Naive thymus-derived CD8-positive, alpha-beta T cell (primary cell): ENCODE measurements around the gene EFCC1. TPM values are rescaled to one million over a fixed set of nuclear protein-coding genes. Genes with fewer than 3 reads are reported as not detected.

Experiments used
- ATAC-seq, 2 donors: fragments of 150-1000 bp; cut with Tn5 transposase in 1 of 2; sonication (Bioruptor Pico), chemical (Tn5 transposase) in 1 of 2; 1 replicate in 1 of 2; 2 replicates in 1 of 2; pipeline ENCODE4 v1.10.0; 2021; ENCODE audit warnings: mild to moderate bottlenecking in 2 of 2, moderate library complexity in 2 of 2
- POLR2A ChIA-PET: fragments of 350-600 bp; sonication (Branson Sonifier 250); formaldehyde crosslinking; loops from one replicate; lab custom pipeline; 2021; ENCODE audit warnings: antibody characterized with exemption; lab: Charles Lee
- DNase-seq, 10 donors: peaks; one replicate each; pipeline versions ENCODE4 v3.0.0 to v3.0.0-alpha.2; 2020 to 2022
- H3K27ac Mint-ChIP-seq, 10 donors: one replicate each; pipeline ENCODE4 v1.8.0; 2020 to 2022; ENCODE audit warnings: mild to moderate bottlenecking in 10 of 10, mixed read lengths in 10 of 10, moderate library complexity in 4 of 10, inconsistent platforms in 1 of 10
- H3K27me3 Mint-ChIP-seq, 5 donors: one replicate each; pipeline ENCODE4 v1.8.0; 2021 to 2022; ENCODE audit warnings: mixed read lengths in 5 of 5
- H3K36me3 Mint-ChIP-seq, 3 donors: one replicate each; pipeline ENCODE4 v1.8.0; 2020 to 2022; ENCODE audit warnings: mixed read lengths in 3 of 3, mild to moderate bottlenecking in 2 of 3, inconsistent platforms in 1 of 3
- H3K4me1 Mint-ChIP-seq, 4 donors: one replicate each; pipeline ENCODE4 v1.8.0; 2021 to 2022; ENCODE audit warnings: mixed read lengths in 4 of 4
- H3K4me3 Mint-ChIP-seq, 10 donors: one replicate each; pipeline ENCODE4 v1.8.0; 2020 to 2022; ENCODE audit warnings: mild to moderate bottlenecking in 10 of 10, mixed read lengths in 10 of 10, moderate library complexity in 6 of 10, inconsistent platforms in 1 of 10
- H3K9me3 Mint-ChIP-seq, 9 donors: one replicate each; pipeline ENCODE4 v1.8.0; 2020 to 2022; ENCODE audit warnings: mixed read lengths in 9 of 9, mild to moderate bottlenecking in 3 of 9, inconsistent platforms in 1 of 9, moderate library complexity in 1 of 9
- polyA plus RNA-seq, 3 donors: library from polyadenylated mRNA; unstranded; fragments of 300-500 nt; fragmentation: Illumina TruSeq; gene quantifications; one replicate each; pipeline ENCODE4 v1.2.3, GENCODE V29; 2021
- total RNA-seq, 8 experiments: library from RNA in 2 of 8; stranded (reverse) in 2 of 8; gene quantifications; one replicate each; pipeline ENCODE4 v1.2.3 and lab custom pipeline; 2021 to 2026

The EFCC1 gene
- total and polyA plus RNA-seq, 5 experiments from 2014 or later, result 0.21 to 0.69 (median 0.47) TPM

GRCh38 chr3:129006864-129007263 is 5.8 kb downstream of the EFCC1 start:
- POLR2A ChIA-PET, result interaction anchor here (0.7 to 16.3 kb wide), 5 partner anchors 7 to 114 kb away, joined by 4 to 257 read pairs (median 6); partner anchors contain the start of gene CFAP92
- H3K4me3 Mint-ChIP-seq, result no peak overlapping the region
- no peak for ATAC-seq
- peaks cover 19 to 45% (median 36%) of the 10 kb centered on the region in 4 donors for H3K4me1 Mint-ChIP-seq
- peaks cover 8 to 18% (median 13%) of the 10 kb centered on the region in 5 donors for H3K27me3 Mint-ChIP-seq
- H3K9me3 Mint-ChIP-seq, result no peaks in the 10 kb centered on the region
- DNase-seq, result peak in 1 of 10 donors; percentile 22
- peak overlapping the region in 1 of 10 donors; percentile 76 for H3K27ac Mint-ChIP-seq
- peaks cover 0 to 2% (median 0%) of the 10 kb centered on the region in 3 donors for H3K36me3 Mint-ChIP-seq

GRCh38 chr3:129007792-129008191 is 6.7 kb downstream of the EFCC1 start:
- POLR2A ChIA-PET, result interaction anchor here (1.0 to 16.3 kb wide), 3 partner anchors 6 to 19 kb away, joined by 3 to 257 read pairs (median 6); no protein-coding TSS in a partner anchor
- H3K4me1 Mint-ChIP-seq, result peaks cover 15 to 41% (median 29%) of the 10 kb centered on the region in 4 donors
- H3K27me3 Mint-ChIP-seq, result peaks cover under 1 to 9% (median 6%) of the 10 kb centered on the region in 5 donors
- peak overlapping the region in 2 of 10 donors; percentile 19 to 78 for H3K27ac Mint-ChIP-seq
- H3K36me3 Mint-ChIP-seq, result peaks cover 0 to 2% (median 0%) of the 10 kb centered on the region in 3 donors
- no peak overlapping the region for H3K4me3 Mint-ChIP-seq
- ATAC-seq (no peak), DNase-seq (no peak)
- no peaks in the 10 kb centered on the region for H3K9me3 Mint-ChIP-seq

- peak overlapping the region in 2 of 10 donors; percentile 6 to 76 for H3K27ac Mint-ChIP-seq
- no peak overlapping the region for H3K4me3 Mint-ChIP-seq
- H3K4me1 Mint-ChIP-seq, result peaks cover 13 to 31% (median 24%) of the 10 kb centered on the region in 4 donors
- no peaks in the 10 kb centered on the region for H3K27me3 Mint-ChIP-seq
- H3K36me3 Mint-ChIP-seq, result peaks cover 0 to 2% (median 0%) of the 10 kb centered on the region in 3 donors
- POLR2A ChIA-PET, result interaction anchor here (1.1 to 2.1 kb wide), 3 partner anchors 10 to 113 kb away, joined by 3 to 9 read pairs (median 4); no protein-coding TSS in a partner anchor
- DNase-seq (peak in 1 of 10 donors; percentile 13), ATAC-seq (no peak)
- H3K9me3 Mint-ChIP-seq, result no peaks in the 10 kb centered on the region
These were observed 8.2 kb downstream of the EFCC1 start for GRCh38 chr3:129009266-129009665.

GRCh38 chr3:129010310-129010956 is 9.3 kb downstream of the EFCC1 start:
- no peaks in the 10 kb centered on the region for H3K27me3 Mint-ChIP-seq
- H3K27ac Mint-ChIP-seq, result peak overlapping the region in 2 of 10 donors; percentile 30 to 31
- POLR2A ChIA-PET, result interaction anchor here (0.7 to 7.9 kb wide), 5 partner anchors 10 to 673 kb away, joined by 4 to 257 read pairs (median 5); partner anchors contain the start of genes CFAP92 and EFCC1

GRCh38 chr3:129013491-129013891 is 12.4 kb downstream of the EFCC1 start:
- no peaks in the 10 kb centered on the region for H3K36me3 Mint-ChIP-seq
- peak overlapping the region in 1 of 10 donors; percentile 69 for H3K4me3 Mint-ChIP-seq
- DNase-seq, result no peak
- POLR2A ChIA-PET, result interaction anchor here (1.7 to 7.9 kb wide), 3 partner anchors 8 to 13 kb away, joined by 6 to 257 read pairs (median 125); partner anchors contain the start of genes CFAP92 and EFCC1
- H3K27me3 Mint-ChIP-seq, result no peaks in the 10 kb centered on the region
- no peaks in the 10 kb centered on the region for H3K9me3 Mint-ChIP-seq
- ATAC-seq, result no peak
- peaks cover 23 to 48% (median 43%) of the 10 kb centered on the region in 4 donors for H3K4me1 Mint-ChIP-seq
- H3K27ac Mint-ChIP-seq, result peak overlapping the region; percentile 70 to 99 (median 89)

More at GRCh38 chr3:129010310-129010956, 9.3 kb downstream of the EFCC1 start:
- Mint-ChIP-seq H3K36me3 (peaks cover 0 to 2% (median 0%) of the 10 kb centered on the region in 3 donors), H3K9me3 (no peaks in the 10 kb centered on the region), H3K4me1 (peaks cover 17 to 31% (median 27%) of the 10 kb centered on the region in 4 donors), H3K4me3 (no peak overlapping the region)
- ATAC-seq (no peak), DNase-seq (peak in 1 of 10 donors; percentile 37)

GRCh38 chr3:129014148-129014547 is 13.0 kb downstream of the EFCC1 start:
- peak overlapping the region in 6 of 10 donors; percentile 9 to 88 (median 50) for H3K4me3 Mint-ChIP-seq
- H3K36me3 Mint-ChIP-seq, result no peaks in the 10 kb centered on the region
- peak overlapping the region; percentile 77 to 100 (median 96) for H3K27ac Mint-ChIP-seq
- H3K27me3 Mint-ChIP-seq, result no peaks in the 10 kb centered on the region
- ATAC-seq (no peak), DNase-seq (peak in 1 of 10 donors; percentile 54)
- POLR2A ChIA-PET, result interaction anchor here (2.0 to 7.9 kb wide), 5 partner anchors 12 to 105 kb away, joined by 5 to 257 read pairs (median 81); partner anchors contain the start of genes CFAP92, EFCC1 and RAB43
- H3K4me1 Mint-ChIP-seq, result peaks cover 28 to 55% (median 49%) of the 10 kb centered on the region in 4 donors
- no peaks in the 10 kb centered on the region for H3K9me3 Mint-ChIP-seq

- H3K27ac Mint-ChIP-seq, result peak overlapping the region; percentile 77 to 100 (median 96)
- no peaks in the 10 kb centered on the region for H3K36me3 Mint-ChIP-seq
- H3K27me3 Mint-ChIP-seq, result no peaks in the 10 kb centered on the region
- peak overlapping the region; percentile 24 to 94 (median 78) for H3K4me3 Mint-ChIP-seq
- POLR2A ChIA-PET, result interaction anchor here (0.6 to 7.9 kb wide), 10 partner anchors 11 to 234 kb away, joined by 4 to 257 read pairs (median 14); partner anchors contain the start of genes CFAP92, CNBP, COPG1 and EFCC1
- DNase-seq (peak in 1 of 10 donors; percentile 50), ATAC-seq (no peak)
- H3K4me1 Mint-ChIP-seq, result peaks cover 28 to 55% (median 49%) of the 10 kb centered on the region in 4 donors
- no peaks in the 10 kb centered on the region for H3K9me3 Mint-ChIP-seq
These were observed 13.8 kb downstream of the EFCC1 start for GRCh38 chr3:129014793-129015345.

GRCh38 chr3:129015388-129016105 is 14.4 kb downstream of the EFCC1 start:
- Mint-ChIP-seq H3K4me1 (peaks cover 28 to 55% (median 49%) of the 10 kb centered on the region in 4 donors), H3K4me3 (peak overlapping the region; percentile 43 to 94 (median 80)), H3K27ac (peak overlapping the region; percentile 77 to 100 (median 96)), H3K9me3 (no peaks in the 10 kb centered on the region), H3K36me3 (no peaks in the 10 kb centered on the region), H3K27me3 (no peaks in the 10 kb centered on the region)
- ATAC-seq (peak; percentile 62 to 70), DNase-seq (peak in 7 of 10 donors; percentile 25 to 61 (median 51))
- POLR2A ChIA-PET, result interaction anchor here (0.6 to 7.9 kb wide), 19 partner anchors 11 to 557 kb away, joined by 3 to 257 read pairs (median 6); partner anchors contain the start of genes CFAP92, CNBP, COPG1 and EFCC1

GRCh38 chr3:129016356-129016719 is 15.2 kb downstream of the EFCC1 start:
- POLR2A ChIA-PET, result interaction anchor here (0.8 to 7.9 kb wide), 20 partner anchors 10 to 300 kb away, joined by 3 to 257 read pairs (median 6); partner anchors contain the start of genes CFAP92, CNBP, COPG1 and EFCC1
- H3K27ac Mint-ChIP-seq, result peak overlapping the region; percentile 77 to 100 (median 96)
- peaks cover 26 to 55% (median 49%) of the 10 kb centered on the region in 4 donors for H3K4me1 Mint-ChIP-seq
- peak overlapping the region; percentile 43 to 94 (median 80) for H3K4me3 Mint-ChIP-seq
- no peaks in the 10 kb centered on the region for H3K36me3 Mint-ChIP-seq
- DNase-seq (peak; percentile 55 to 88 (median 68)), ATAC-seq (peak; percentile 91 to 92)
- H3K9me3 Mint-ChIP-seq, result no peaks in the 10 kb centered on the region
- H3K27me3 Mint-ChIP-seq, result no peaks in the 10 kb centered on the region

GRCh38 chr3:129016720-129017483 is 15.8 kb downstream of the EFCC1 start:
- Mint-ChIP-seq H3K27me3 (no peaks in the 10 kb centered on the region), H3K9me3 (no peaks in the 10 kb centered on the region), H3K4me3 (peak overlapping the region in 9 of 10 donors; percentile 8 to 88 (median 71)), H3K4me1 (peaks cover 28 to 57% (median 50%) of the 10 kb centered on the region in 4 donors), H3K27ac (peak overlapping the region; percentile 77 to 100 (median 96)), H3K36me3 (no peaks in the 10 kb centered on the region)
- DNase-seq (peak in 1 of 10 donors; percentile 67), ATAC-seq (peak in 1 of 2 donors; percentile 3)
- POLR2A ChIA-PET, result interaction anchor here (0.6 to 7.9 kb wide), 19 partner anchors 9 to 299 kb away, joined by 3 to 257 read pairs (median 6); partner anchors contain the start of genes CFAP92, CNBP, COPG1 and EFCC1
